Measurements from ENCODE around the gene CCDC150. TPM values are rescaled to one million over a fixed set of nuclear protein-coding genes. Genes with fewer than 3 reads are reported as not detected.
"Not testable (repeated sequence)": the region's sequence is repeated elsewhere in the genome, so short reads cannot be mapped to it uniquely, and the experiment has no call there.

CCDC150 gene
- total RNA-seq, 1 donor from 2014 or later = 2.2 TPM

- ATAC-seq (no peak), DNase-seq (ENCODE audit: low spot score) (no peak)
Observed at GRCh38 chr2:196703695-196704094, 64.2 kb downstream of the CCDC150 start.

GRCh38 chr2:196710056-196710455 lies 70.5 kb downstream of the CCDC150 start:
- not testable (repeated sequence) for ATAC-seq; DNase-seq (ENCODE audit: low spot score)

GRCh38 chr2:196711625-196712024 lies 72.1 kb downstream of the CCDC150 start:
- DNase-seq (ENCODE audit: low spot score) = no peak

GRCh38 chr2:196712867-196713266 lies 73.4 kb downstream of the CCDC150 start:
- ATAC-seq (no peak), DNase-seq (ENCODE audit: low spot score) (no peak)

More at GRCh38 chr2:196711625-196712024, 72.1 kb downstream of the CCDC150 start:
- no peak for ATAC-seq

- DNase-seq (ENCODE audit: low spot score) = no peak
- ATAC-seq = peak; percentile 41
Observed at GRCh38 chr2:196718419-196719109, 79.0 kb downstream of the CCDC150 start.

GRCh38 chr2:196719110-196719872 lies 79.8 kb downstream of the CCDC150 start:
- peak; percentile 85 for DNase-seq (ENCODE audit: low spot score)
- ATAC-seq = peak; percentile 99

GRCh38 chr2:196723571-196723970 lies 84.1 kb downstream of the CCDC150 start:
- ATAC-seq = no peak
- no peak for DNase-seq (ENCODE audit: low spot score)

- ATAC-seq = no peak
- DNase-seq (ENCODE audit: low spot score) = no peak
Observed at GRCh38 chr2:196725218-196725617, 85.7 kb downstream of the CCDC150 start.

- DNase-seq (ENCODE audit: low spot score) = no peak
- ATAC-seq = no peak
Observed at GRCh38 chr2:196725882-196726281, 86.4 kb downstream of the CCDC150 start.

- DNase-seq (ENCODE audit: low spot score) (no peak), ATAC-seq (peak; percentile 93)
Observed at GRCh38 chr2:196729418-196729817, 89.9 kb downstream of the CCDC150 start.

- DNase-seq (ENCODE audit: low spot score); ATAC-seq: not testable (repeated sequence)
Observed at GRCh38 chr2:196736646-196737045, 97.1 kb downstream of the CCDC150 start.

GRCh38 chr2:196737046-196737445 lies 97.5 kb downstream of the CCDC150 start:
- DNase-seq (ENCODE audit: low spot score) (no peak), ATAC-seq (no peak)

- no peak for DNase-seq (ENCODE audit: low spot score)
- no peak for ATAC-seq
Observed at GRCh38 chr2:196739031-196739430, 99.5 kb downstream of the CCDC150 start.

GRCh38 chr2:196742216-196742615 lies 102.7 kb downstream of the CCDC150 start:
- DNase-seq (ENCODE audit: low spot score) = no peak
- ATAC-seq = no peak

- no peak for ATAC-seq
- no peak for DNase-seq (ENCODE audit: low spot score)
Observed at GRCh38 chr2:196742685-196743084, 103.2 kb downstream of the CCDC150 start.

GRCh38 chr2:196743165-196743564 lies 103.7 kb downstream of the CCDC150 start:
- DNase-seq (ENCODE audit: low spot score) (no peak), ATAC-seq (no peak)

GRCh38 chr2:196745711-196746110 lies 106.2 kb downstream of the CCDC150 start:
- no peak for DNase-seq (ENCODE audit: low spot score)
- no peak for ATAC-seq

GRCh38 chr2:196747400-196747799 lies 107.9 kb downstream of the CCDC150 start:
- no peak for DNase-seq (ENCODE audit: low spot score)
- ATAC-seq = no peak

- DNase-seq (ENCODE audit: low spot score) (no peak), ATAC-seq (no peak)
Observed at GRCh38 chr2:196748123-196748522, 108.6 kb downstream of the CCDC150 start.

- DNase-seq (ENCODE audit: low spot score) = no peak
- no peak for ATAC-seq
Observed at GRCh38 chr2:196750291-196750923, 110.9 kb downstream of the CCDC150 start.

GRCh38 chr2:196750977-196751631 lies 111.6 kb downstream of the CCDC150 start:
- ATAC-seq = peak; percentile 77
- DNase-seq (ENCODE audit: low spot score) = peak; percentile 48
